Esophagus (tissue), 2 donors: ENCODE results near the gene TSR2. TPM values are rescaled to one million over a fixed set of nuclear protein-coding genes. Genes with fewer than 3 reads are reported as not detected.

ENCODE experiments used
- H3K27ac ChIP-seq, 2 donors: one replicate each; pipeline ENCODE4 v1.5.1; 2013; ENCODE audit warnings: low read depth in 2 of 2, mild to moderate bottlenecking in 2 of 2, inconsistent platforms in 1 of 2, low read length in 1 of 2, moderate library complexity in 1 of 2
- H3K27me3 ChIP-seq, 2 donors: one replicate each; pipeline ENCODE4 v1.6.1; 2013; ENCODE audit warnings: low read length in 2 of 2, control low read depth in 1 of 2, mild to moderate bottlenecking in 1 of 2; ENCODE audit not compliant: insufficient read depth in 2 of 2, control insufficient read depth in 1 of 2
- H3K36me3 ChIP-seq, 2 donors: one replicate each; pipeline ENCODE4 v1.6.1; 2013; ENCODE audit warnings: low read length in 1 of 2; ENCODE audit not compliant: control insufficient read depth in 2 of 2, insufficient read depth in 2 of 2
- H3K4me1 ChIP-seq, 2 donors: one replicate each; pipeline ENCODE4 v1.6.1; 2013; ENCODE audit warnings: low read length in 1 of 2; ENCODE audit not compliant: control insufficient read depth in 2 of 2, insufficient read depth in 2 of 2
- H3K4me3 ChIP-seq, 2 donors: one replicate each; pipeline ENCODE4 v1.5.1; 2013; ENCODE audit warnings: low read length in 2 of 2, mild to moderate bottlenecking in 2 of 2, low read depth in 1 of 2, moderate library complexity in 1 of 2
- H3K9me3 ChIP-seq, 2 donors: one replicate each; pipeline ENCODE4 v1.6.1; 2013; ENCODE audit warnings: mild to moderate bottlenecking in 2 of 2, low read depth in 1 of 2, low read length in 1 of 2, moderate library complexity in 1 of 2; ENCODE audit not compliant: control insufficient read depth in 2 of 2, insufficient read depth in 1 of 2
- WGBS, 2 donors: extraction: QIAGEN DNeasy Blood & Tissue Kit; methylation state at CpG; one replicate each; pipeline ENCODE4 v1.1.7; 2013; 5-methylcytosine and 5-hydroxymethylcytosine counted together
- polyA plus RNA-seq, 2 donors: library from polyadenylated mRNA; stranded (reverse); fragments of 200-250 nt; gene quantifications; one replicate each; pipeline ENCODE4 v1.2.3, GENCODE V29; 2013
- donor health status: healthy with polysubstance abuse.
- donor health status: Bipolar disorder and iron deficiency.

TSR2 gene
- polyA plus RNA-seq, 2 donors = 21.7 to 28.8 TPM

DNA sequence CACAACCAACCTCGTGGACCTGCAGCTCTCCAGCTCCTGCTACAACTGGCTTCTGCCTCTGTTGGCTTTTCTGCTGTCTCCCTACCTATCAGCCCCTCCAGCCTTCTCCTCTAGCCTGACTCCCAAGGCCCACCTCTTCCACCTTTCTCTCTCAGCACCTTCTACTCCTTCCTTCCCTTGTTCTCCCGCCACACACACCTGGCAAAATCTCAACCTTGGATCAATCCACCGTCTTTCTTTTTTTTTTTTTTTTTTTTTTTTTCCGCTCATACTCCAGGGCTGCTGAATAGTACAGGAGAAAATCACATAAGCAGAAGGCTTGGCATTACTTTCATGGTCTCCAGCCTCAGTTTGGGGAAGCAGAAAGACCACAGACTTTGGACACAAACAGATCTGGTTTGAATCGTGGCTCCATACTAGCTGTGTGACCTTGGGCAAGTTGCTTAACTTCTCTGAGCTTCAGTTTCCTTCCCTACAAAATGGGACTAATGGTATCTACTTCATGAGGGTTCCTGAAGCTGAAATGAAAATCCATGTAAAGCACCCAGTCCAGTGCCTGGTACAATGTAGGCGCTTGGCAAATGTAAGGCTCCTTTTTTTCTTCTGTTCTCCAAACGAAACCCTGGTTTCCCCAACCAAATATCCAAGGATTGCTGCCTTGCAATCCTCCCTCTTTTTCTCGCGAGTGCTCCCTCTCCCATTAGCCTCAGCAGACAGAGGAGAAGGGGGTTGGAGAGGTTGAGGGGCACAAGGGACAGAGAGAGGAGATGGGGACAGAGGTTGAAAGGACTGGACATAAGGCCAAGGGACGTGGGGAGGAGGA lies 54.2 kb downstream of the TSR2 start:
- WGBS, 2 donors = 23 to 46% methylated on average over 9 to 10 of the region's 10 CpGs
- H3K4me3 ChIP-seq = peak overlapping the region; percentile 56 to 67
- no peaks in the 10 kb centered on the region for H3K9me3 ChIP-seq
- H3K36me3 ChIP-seq = no peaks in the 10 kb centered on the region
- H3K4me1 ChIP-seq = no peaks in the 10 kb centered on the region
- no peaks in the 10 kb centered on the region for H3K27me3 ChIP-seq
- peak overlapping the region in 1 of 2 donors; percentile 34 for H3K27ac ChIP-seq

Other genes with a start within 250 kb of the TSR2 start
- under 1 TPM; 0.09 to 0.18 TPM for gene WNK3, start 82.4 kb upstream of the TSR2 start, polyA plus RNA-seq
- gene FGD1, start 55.8 kb downstream of the TSR2 start, polyA plus RNA-seq = 1 to 10 TPM; 4.2 to 4.9 TPM
- gene GNL3L, start 89.8 kb downstream of the TSR2 start, polyA plus RNA-seq = 1 to 10 TPM; 3.6 to 6.9 TPM